Mesenchymal stem cell (in vitro differentiated cells and primary cell): Measurements from ENCODE around the gene SRGAP2C.
"Not testable (repeated sequence)": the region's sequence is repeated elsewhere in the genome, so short reads cannot be mapped to it uniquely, and the experiment has no call there.

ENCODE experiments used
- DNase-seq: peaks from one replicate; pipeline ENCODE4 v3.0.0-alpha.2; 2013
- H2AFZ ChIP-seq: one replicate; pipeline ENCODE4 v1.6.1; 2013; ENCODE audit warnings: low read depth, mild to moderate bottlenecking, control low read depth, inconsistent platforms, low read length, moderate library complexity
- H2AK5ac ChIP-seq: 2 replicates; pipeline ENCODE4 v1.6.1; 2013; ENCODE audit warnings: low read length, moderate library complexity, mild to moderate bottlenecking, inconsistent platforms; ENCODE audit not compliant: severe bottlenecking
- H2BK120ac ChIP-seq: one replicate; pipeline ENCODE4 v1.6.1; 2013; ENCODE audit warnings: low read depth, mild to moderate bottlenecking, inconsistent platforms, low read length, moderate library complexity
- H2BK12ac ChIP-seq, 2 experiments: one replicate each; pipeline ENCODE4 v1.6.1; 2013; ENCODE audit warnings: inconsistent platforms in 2 of 2, low read length in 2 of 2, mild to moderate bottlenecking in 2 of 2, moderate library complexity in 2 of 2, control low read depth in 1 of 2
- H2BK15ac ChIP-seq: one replicate; pipeline ENCODE4 v1.6.1; 2013; ENCODE audit warnings: mild to moderate bottlenecking, low read depth, inconsistent platforms; ENCODE audit not compliant: poor library complexity, severe bottlenecking
- H2BK5ac ChIP-seq: 2 replicates; pipeline ENCODE4 v1.6.1; 2013; ENCODE audit warnings: low read depth, mild to moderate bottlenecking, low read length, control low read depth, inconsistent platforms; ENCODE audit not compliant: poor library complexity, severe bottlenecking
- H3K14ac ChIP-seq, 2 experiments: one replicate each; pipeline ENCODE4 v1.6.1; 2013; ENCODE audit warnings: inconsistent platforms in 2 of 2, low read length in 2 of 2, control low read depth in 1 of 2, mild to moderate bottlenecking in 1 of 2, moderate library complexity in 1 of 2
- H3K18ac ChIP-seq, 2 experiments: one replicate each; pipeline ENCODE4 v1.6.1; 2013; ENCODE audit warnings: inconsistent platforms in 2 of 2, low read length in 2 of 2, control low read depth in 1 of 2, low read depth in 1 of 2, mild to moderate bottlenecking in 1 of 2
- H3K23ac ChIP-seq, 2 experiments: one replicate each; pipeline ENCODE4 v1.6.1; 2013; ENCODE audit warnings: inconsistent platforms in 2 of 2, low read length in 2 of 2, mild to moderate bottlenecking in 2 of 2, moderate library complexity in 2 of 2, control low read depth in 1 of 2
- H3K27ac ChIP-seq: 2 replicates; pipeline ENCODE4 v1.5.1; 2013; ENCODE audit warnings: mild to moderate bottlenecking, moderate library complexity, low read length, control low read depth, inconsistent platforms; ENCODE audit not compliant: poor library complexity, severe bottlenecking
- H3K27me3 ChIP-seq, 2 experiments: 2 replicates each; pipeline versions ENCODE4 v1.6.1 to v1.7.0; 2013; ENCODE audit warnings: low read length in 2 of 2, mild to moderate bottlenecking in 2 of 2, moderate library complexity in 2 of 2, control low read depth in 1 of 2, inconsistent platforms in 1 of 2; ENCODE audit not compliant: control insufficient read depth in 1 of 2, insufficient read depth in 1 of 2
- H3K36me3 ChIP-seq, 2 experiments: 2 replicates each; pipeline versions ENCODE4 v1.6.1 to v1.7.0; 2013; ENCODE audit warnings: low read length in 2 of 2, control low read depth in 1 of 2, inconsistent platforms in 1 of 2, low read depth in 1 of 2, mild to moderate bottlenecking in 1 of 2; ENCODE audit not compliant: insufficient read depth in 2 of 2, control insufficient read depth in 1 of 2
- H3K4ac ChIP-seq, 2 experiments: one replicate each; pipeline ENCODE4 v1.6.1; 2013; ENCODE audit warnings: inconsistent platforms in 2 of 2, low read length in 2 of 2, mild to moderate bottlenecking in 2 of 2, moderate library complexity in 2 of 2, control low read depth in 1 of 2, low read depth in 1 of 2
- H3K4me1 ChIP-seq: 2 replicates; pipeline ENCODE4 v1.6.1; 2013; ENCODE audit warnings: low read depth, low read length, control low read depth; ENCODE audit not compliant: control insufficient read depth, insufficient read depth
- H3K4me2 ChIP-seq: 2 replicates; pipeline ENCODE4 v1.6.1; 2013; ENCODE audit warnings: low read length, mild to moderate bottlenecking, inconsistent platforms; ENCODE audit not compliant: poor library complexity, severe bottlenecking
- H3K4me3 ChIP-seq, 2 experiments: 2 replicates each; pipeline versions ENCODE4 v1.5.1 to v1.7.0; 2013; ENCODE audit warnings: low read length in 2 of 2, mild to moderate bottlenecking in 2 of 2, control low read depth in 1 of 2, low read depth in 1 of 2; ENCODE audit not compliant: insufficient read depth in 1 of 2
- H3K79me1 ChIP-seq: replicated peaks from 2 replicates; pipeline ENCODE4 v1.6.1; 2013; ENCODE audit warnings: mild to moderate bottlenecking, control low read depth, low read length, inconsistent platforms; ENCODE audit not compliant: poor library complexity, severe bottlenecking
- H3K9ac ChIP-seq: 2 replicates; pipeline ENCODE4 v1.7.0; 2013; ENCODE audit warnings: mild to moderate bottlenecking, low read length, moderate library complexity
- H3K9me3 ChIP-seq: 2 replicates; pipeline ENCODE4 v1.7.0; 2013; ENCODE audit warnings: mild to moderate bottlenecking, low read length; ENCODE audit not compliant: control insufficient read depth
- H4K8ac ChIP-seq: one replicate; pipeline ENCODE4 v1.6.1; 2013; ENCODE audit warnings: inconsistent platforms, mild to moderate bottlenecking, low read length, moderate library complexity
- H4K91ac ChIP-seq: one replicate; pipeline ENCODE4 v1.6.1; 2013; ENCODE audit warnings: mild to moderate bottlenecking, low read length, inconsistent platforms
- WGBS: methylation state at CpG from one replicate; pipeline ENCODE4 v1.1.7; 2013; ENCODE audit warnings: mixed read lengths; 5-methylcytosine and 5-hydroxymethylcytosine counted together

The SRGAP2C gene

DNA sequence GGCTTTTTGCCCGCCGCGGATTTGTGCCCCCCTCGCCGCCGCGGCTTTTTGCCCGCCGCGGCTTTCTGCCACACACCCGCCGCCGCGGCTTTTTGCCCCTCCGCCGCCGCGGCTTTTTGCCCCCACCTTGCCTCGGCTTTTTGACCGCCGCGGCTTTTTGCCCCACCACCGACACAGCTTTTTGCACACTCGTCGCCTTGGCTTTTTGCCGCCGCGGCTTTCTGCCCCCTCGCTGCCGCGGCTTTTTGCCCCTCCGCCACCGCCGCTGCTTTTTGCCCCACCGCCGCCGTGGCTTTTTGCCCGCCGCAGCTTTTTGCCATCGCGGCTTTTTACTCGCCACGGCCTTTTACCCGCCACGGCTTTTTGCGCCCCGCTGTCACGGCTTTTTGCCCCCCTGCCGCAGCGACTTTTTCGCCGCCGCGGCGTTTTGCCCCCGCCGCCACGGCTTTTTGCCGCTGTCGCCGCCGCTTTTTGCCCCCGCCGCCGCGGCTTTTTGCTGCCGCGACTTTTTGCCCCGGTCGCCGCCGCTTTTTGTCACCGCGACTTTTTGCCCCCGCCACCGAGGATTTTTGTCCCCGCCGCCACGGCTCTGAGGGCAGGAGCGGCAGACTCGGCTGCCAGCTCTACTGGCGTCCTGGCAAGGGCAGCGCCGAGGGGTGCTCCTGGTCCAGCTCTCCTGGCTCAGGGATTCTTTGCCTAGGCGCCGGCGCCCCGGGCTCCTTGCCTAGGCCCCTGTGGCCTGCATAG, 211.7 kb downstream of the SRGAP2C start:
- not testable (repeated sequence) for H3K27me3 ChIP-seq, H2BK5ac ChIP-seq, H3K79me1 ChIP-seq, H2AK5ac ChIP-seq, H3K9me3 ChIP-seq, H3K23ac ChIP-seq, H3K4ac ChIP-seq, H2BK15ac ChIP-seq, H3K14ac ChIP-seq, H3K4me1 ChIP-seq, H2BK12ac ChIP-seq, H2BK120ac ChIP-seq, H4K8ac ChIP-seq, H3K27ac ChIP-seq, H3K36me3 ChIP-seq, H4K91ac ChIP-seq
- WGBS = 3% methylated on average over 47 of the region's 88 CpGs
- DNase-seq = peak; percentile 11
- peak overlapping the region; percentile 59 to 68 for H3K4me3 ChIP-seq
- peak overlapping the region; percentile 12 to 43 for H3K18ac ChIP-seq
- peak overlapping the region; percentile 4 for H2AFZ ChIP-seq
- peak overlapping the region; percentile 72 for H3K4me2 ChIP-seq
- H3K9ac ChIP-seq = peak overlapping the region; percentile 74

GRCh38 chr1:121397101-121397500, 212.3 kb downstream of the SRGAP2C start:
- H4K91ac ChIP-seq, H2BK12ac ChIP-seq, H3K36me3 ChIP-seq, H3K18ac ChIP-seq, H3K4me1 ChIP-seq, H3K79me1 ChIP-seq, H3K4me2 ChIP-seq, H3K4ac ChIP-seq, H2BK120ac ChIP-seq, H2AFZ ChIP-seq, H2BK15ac ChIP-seq, H3K23ac ChIP-seq, H4K8ac ChIP-seq, H3K27me3 ChIP-seq, H3K9me3 ChIP-seq, H3K14ac ChIP-seq, H3K27ac ChIP-seq, DNase-seq, H2AK5ac ChIP-seq, H2BK5ac ChIP-seq: not testable (repeated sequence)
- Histone ChIP-seq H3K9ac (peak overlapping the region; percentile 74), H3K4me3 (peak overlapping the region in 1 of 2 experiments; percentile 68)
- no CpG with 5 or more reads among the region's 22 CpGs for WGBS

GRCh38 chr1:121399193-121399592, 214.4 kb downstream of the SRGAP2C start:
- not testable (repeated sequence) for H4K8ac ChIP-seq, H3K36me3 ChIP-seq, H3K9ac ChIP-seq, H3K27me3 ChIP-seq, H3K4me3 ChIP-seq, H3K79me1 ChIP-seq, H2BK120ac ChIP-seq, H2BK12ac ChIP-seq, H3K9me3 ChIP-seq, H3K14ac ChIP-seq, H3K23ac ChIP-seq, DNase-seq, H3K4ac ChIP-seq, H3K27ac ChIP-seq, H4K91ac ChIP-seq, H3K4me1 ChIP-seq, H2AFZ ChIP-seq, H2AK5ac ChIP-seq, H2BK5ac ChIP-seq, H2BK15ac ChIP-seq, H3K18ac ChIP-seq, H3K4me2 ChIP-seq
- WGBS = no CpG with 5 or more reads among the region's 5 CpGs

DNA sequence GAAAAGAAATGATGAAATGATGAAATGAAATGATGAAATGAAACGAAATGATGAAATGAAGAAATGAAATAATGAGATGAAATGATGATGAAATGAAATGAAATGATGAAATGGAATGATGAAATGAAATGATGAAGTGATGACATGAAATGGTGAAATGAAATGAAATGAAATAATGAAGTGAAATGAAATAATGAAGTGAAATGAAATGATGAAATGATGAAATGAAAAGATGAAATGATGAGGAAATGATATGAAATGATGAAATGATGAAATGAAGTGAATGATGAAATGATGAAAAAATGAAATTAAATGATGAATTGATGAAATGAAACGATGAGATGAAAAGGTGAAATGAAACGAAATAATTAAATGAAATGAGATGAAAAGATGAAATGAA, 215.3 kb downstream of the SRGAP2C start:
- H2BK120ac ChIP-seq, H3K4ac ChIP-seq, H3K4me3 ChIP-seq, H4K8ac ChIP-seq, H3K36me3 ChIP-seq, H4K91ac ChIP-seq, H3K27me3 ChIP-seq, H3K9me3 ChIP-seq, H3K4me2 ChIP-seq, H3K4me1 ChIP-seq, H2AFZ ChIP-seq, H3K79me1 ChIP-seq, H2BK12ac ChIP-seq, H3K23ac ChIP-seq, DNase-seq, H2BK5ac ChIP-seq, H3K9ac ChIP-seq, H2AK5ac ChIP-seq, H3K18ac ChIP-seq, H2BK15ac ChIP-seq, H3K27ac ChIP-seq, H3K14ac ChIP-seq: not testable (repeated sequence)
- 96% methylated on average over 3 of the region's 3 CpGs for WGBS
